Urinary bladder (tissue), 4 donors: Measurements from ENCODE around the gene NOVA2. TPM values are rescaled to one million over a fixed set of nuclear protein-coding genes. Genes with fewer than 3 reads are reported as not detected.
A peak's percentile ranks its signal among the peaks of the same experiment; 100 is the strongest.

ENCODE experiments used
- DNase-seq: peaks from one replicate; pipeline ENCODE4 v3.0.0-alpha.2; 2015; ENCODE audit errors: extremely low spot score
- H3K27ac ChIP-seq: one replicate; pipeline ENCODE4 v1.5.1; 2013; ENCODE audit warnings: low read depth, mild to moderate bottlenecking, moderate library complexity
- H3K36me3 ChIP-seq: one replicate; pipeline ENCODE4 v1.6.1; 2013; ENCODE audit warnings: mild to moderate bottlenecking, moderate library complexity; ENCODE audit not compliant: insufficient read depth
- H3K4me1 ChIP-seq: one replicate; pipeline ENCODE4 v1.6.1; 2013; ENCODE audit warnings: mild to moderate bottlenecking, moderate library complexity; ENCODE audit not compliant: insufficient read depth
- H3K4me3 ChIP-seq: one replicate; pipeline ENCODE4 v1.5.1; 2013; ENCODE audit warnings: low read depth, low read length
- WGBS: extraction: QIAGEN DNeasy Blood & Tissue Kit; methylation state at CpG from one replicate; pipeline ENCODE4 v1.1.7; 2013; 5-methylcytosine and 5-hydroxymethylcytosine counted together
- polyA plus RNA-seq: library from polyadenylated mRNA; stranded (reverse); fragments of 200-250 nt; gene quantifications from one replicate; pipeline ENCODE4 v1.2.3, GENCODE V29; 2013
- total RNA-seq: library from RNA; depleted of rRNA; stranded (reverse); fragments of >200 nt; gene quantifications from one replicate; pipeline ENCODE4 v1.2.3, GENCODE V29; 2014
- donor health status: healthy with polysubstance abuse.
- donor health status: healthy.

The NOVA2 gene
- total and polyA plus RNA-seq, 2 donors, result 1.2 to 2.2 TPM

- H3K4me1 ChIP-seq, result no peaks in the 10 kb centered on the region
- H3K4me3 ChIP-seq, result no peak overlapping the region
- 86% methylated on average over 12 of the region's 12 CpGs for WGBS
- no peak overlapping the region for H3K27ac ChIP-seq
- no peak for DNase-seq
- no peaks in the 10 kb centered on the region for H3K36me3 ChIP-seq
Observed at GRCh38 chr19:45990113-45990728, 16.6 kb upstream of the NOVA2 start.

GRCh38 chr19:45985321-45985720, 11.7 kb upstream of the NOVA2 start:
- Histone ChIP-seq H3K4me1 (no peaks in the 10 kb centered on the region), H3K4me3 (no peak overlapping the region), H3K36me3 (no peaks in the 10 kb centered on the region), H3K27ac (no peak overlapping the region)
- 74% methylated on average over 7 of the region's 7 CpGs for WGBS
- no peak for DNase-seq

- WGBS, result 40% methylated on average over 2 of the region's 2 CpGs
- Histone ChIP-seq H3K36me3 (no peaks in the 10 kb centered on the region), H3K4me1 (no peaks in the 10 kb centered on the region), H3K4me3 (no peak overlapping the region), H3K27ac (no peak overlapping the region)
- no peak for DNase-seq
Observed at GRCh38 chr19:45981350-45981749, 7.7 kb upstream of the NOVA2 start.

- Histone ChIP-seq H3K4me1 (no peaks in the 10 kb centered on the region), H3K36me3 (no peaks in the 10 kb centered on the region), H3K27ac (no peak overlapping the region), H3K4me3 (no peak overlapping the region)
- no peak for DNase-seq
- WGBS, result 70% methylated on average over 7 of the region's 7 CpGs
Observed at GRCh38 chr19:45978156-45978555, 4.5 kb upstream of the NOVA2 start.

DNA sequence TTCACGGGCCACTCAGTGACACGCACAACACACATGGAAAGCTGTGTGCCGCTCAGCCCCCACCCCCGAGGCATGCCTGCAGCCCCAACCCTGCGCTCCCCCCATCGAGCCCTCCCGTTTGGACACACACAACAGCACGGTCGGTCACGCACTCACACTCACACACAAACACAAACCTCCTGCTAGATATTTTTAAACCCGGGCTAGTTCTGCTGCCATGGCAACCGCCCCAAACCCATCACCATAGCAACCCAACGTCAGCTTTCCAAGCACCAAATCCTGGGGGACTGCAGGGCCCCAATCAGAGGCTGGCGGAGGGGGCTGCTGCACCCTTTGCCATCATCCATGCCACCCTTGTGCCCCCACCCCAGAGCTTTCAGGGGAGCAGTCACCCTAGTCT, 2.5 kb upstream of the NOVA2 start:
- no peak for DNase-seq
- Histone ChIP-seq H3K4me1 (no peaks in the 10 kb centered on the region), H3K4me3 (no peak overlapping the region), H3K27ac (no peak overlapping the region), H3K36me3 (no peaks in the 10 kb centered on the region)
- WGBS, result 26% methylated on average over 14 of the region's 14 CpGs

- DNase-seq, result no peak
- Histone ChIP-seq H3K4me1 (no peaks in the 10 kb centered on the region), H3K36me3 (no peaks in the 10 kb centered on the region), H3K27ac (no peak overlapping the region), H3K4me3 (no peak overlapping the region)
- 65% methylated on average over 11 of the region's 11 CpGs for WGBS
Observed at GRCh38 chr19:45975306-45976070, 1.8 kb upstream of the NOVA2 start.

DNA sequence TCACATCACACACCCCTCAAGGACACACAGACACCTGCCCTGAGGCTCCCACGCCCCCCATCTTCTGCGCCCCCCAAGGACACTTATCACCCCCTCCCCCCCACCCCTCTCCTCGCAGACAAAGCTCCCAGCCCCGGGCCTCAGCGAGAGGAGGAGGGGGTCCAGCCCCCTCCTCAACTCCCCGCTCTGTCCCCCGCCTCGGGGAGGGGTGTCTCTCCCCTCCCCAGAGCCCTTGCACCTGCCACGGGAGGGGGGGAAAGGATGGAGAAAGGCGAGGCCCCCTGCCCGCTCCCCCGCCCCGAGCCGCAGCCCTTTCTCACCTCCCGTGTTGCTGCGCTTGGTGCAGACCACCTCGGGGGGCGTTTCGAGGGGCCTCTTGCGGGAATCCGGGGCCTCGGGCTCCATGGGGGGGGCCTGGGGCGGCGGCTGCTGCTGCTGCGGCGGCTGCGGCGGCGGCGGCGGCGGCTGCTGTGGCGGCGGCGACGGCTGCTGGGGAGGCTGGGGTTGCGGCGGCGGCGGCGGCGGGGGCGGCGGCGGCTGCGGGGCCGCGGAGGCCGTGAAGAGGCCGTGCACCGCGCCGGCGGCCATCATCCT, 621 bp downstream of the NOVA2 start:
- WGBS, result 1% methylated on average over 42 of the region's 54 CpGs
- DNase-seq, result no peak
- no peak overlapping the region for H3K27ac ChIP-seq

DNA sequence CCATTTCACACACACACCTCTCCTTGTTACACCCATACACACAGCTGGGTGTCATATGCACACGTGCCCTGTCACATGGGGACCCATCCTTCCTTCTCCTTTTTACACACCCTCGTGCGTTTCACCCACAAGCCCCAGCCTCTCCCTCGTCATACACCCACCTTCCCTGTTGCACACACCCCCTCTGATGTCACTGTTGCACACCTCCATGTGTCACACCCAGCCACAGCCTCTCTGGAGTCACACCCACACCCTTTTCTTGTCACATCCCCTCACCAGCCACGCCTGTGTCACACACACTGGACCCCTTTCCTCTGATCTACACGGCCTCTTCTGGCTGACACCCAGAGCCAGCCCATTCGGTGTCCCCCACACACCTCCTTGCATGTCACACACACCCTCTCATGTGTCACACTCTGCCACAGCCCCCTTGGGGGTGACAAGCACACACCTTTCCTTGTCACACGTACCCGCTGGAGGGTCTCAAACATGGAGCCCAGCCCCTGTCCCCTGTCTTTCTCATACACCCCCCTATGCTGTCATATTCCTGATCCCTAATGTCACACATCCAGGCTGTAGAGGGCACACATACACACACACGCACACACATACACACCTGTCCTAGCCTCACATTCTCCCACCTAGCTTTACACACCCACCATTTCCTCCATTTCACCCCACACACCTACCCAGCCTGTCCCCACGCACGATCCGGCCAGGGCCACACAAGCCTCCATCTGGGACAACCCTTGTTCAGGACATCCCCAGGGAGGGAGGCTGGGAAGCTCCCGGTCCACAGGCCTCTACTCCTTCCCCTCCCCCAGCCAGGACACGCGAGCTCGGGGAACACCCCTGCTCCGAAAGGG, 1.4 kb downstream of the NOVA2 start:
- Histone ChIP-seq H3K27ac (no peak overlapping the region), H3K4me1 (no peaks in the 10 kb centered on the region), H3K4me3 (peak overlapping the region; percentile 39), H3K36me3 (no peaks in the 10 kb centered on the region)
- 22% methylated on average over 18 of the region's 18 CpGs for WGBS
- DNase-seq, result no peak

More for the DNA sequence above, 621 bp downstream of the NOVA2 start:
- peak overlapping the region; percentile 39 for H3K4me3 ChIP-seq
- H3K36me3 ChIP-seq, result no peaks in the 10 kb centered on the region
- no peaks in the 10 kb centered on the region for H3K4me1 ChIP-seq

- no peak overlapping the region for H3K27ac ChIP-seq
- H3K4me3 ChIP-seq, result no peak overlapping the region
- WGBS, result 10% methylated on average over 11 of the region's 11 CpGs
- H3K36me3 ChIP-seq, result no peaks in the 10 kb centered on the region
- DNase-seq, result no peak
- H3K4me1 ChIP-seq, result no peaks in the 10 kb centered on the region
Observed at GRCh38 chr19:45971260-45971902, 2.3 kb downstream of the NOVA2 start.

DNA sequence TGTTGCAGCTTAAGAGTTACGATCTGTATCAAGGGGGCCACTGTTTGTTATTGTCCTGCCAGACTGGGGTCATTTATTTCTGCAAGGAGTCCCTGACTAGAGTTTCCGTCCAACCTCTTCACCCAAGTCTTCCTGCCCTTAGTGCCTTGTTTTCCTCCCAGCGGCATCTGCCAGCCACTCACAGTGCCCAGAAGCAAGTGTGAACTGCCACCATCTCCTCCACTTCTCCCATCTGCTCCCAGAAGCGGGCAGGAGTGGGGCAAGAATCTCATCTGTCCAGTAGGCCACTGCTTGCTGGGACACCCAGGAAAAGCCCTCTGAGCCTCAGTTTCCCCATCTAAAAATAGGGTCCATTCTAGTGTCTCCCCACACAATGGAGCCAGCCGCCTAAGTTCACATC, 4.0 kb downstream of the NOVA2 start:
- 72% methylated on average over 5 of the region's 5 CpGs for WGBS
- no peak overlapping the region for H3K27ac ChIP-seq
- no peaks in the 10 kb centered on the region for H3K4me1 ChIP-seq
- H3K4me3 ChIP-seq, result no peak overlapping the region
- no peak for DNase-seq
- H3K36me3 ChIP-seq, result no peaks in the 10 kb centered on the region

DNA sequence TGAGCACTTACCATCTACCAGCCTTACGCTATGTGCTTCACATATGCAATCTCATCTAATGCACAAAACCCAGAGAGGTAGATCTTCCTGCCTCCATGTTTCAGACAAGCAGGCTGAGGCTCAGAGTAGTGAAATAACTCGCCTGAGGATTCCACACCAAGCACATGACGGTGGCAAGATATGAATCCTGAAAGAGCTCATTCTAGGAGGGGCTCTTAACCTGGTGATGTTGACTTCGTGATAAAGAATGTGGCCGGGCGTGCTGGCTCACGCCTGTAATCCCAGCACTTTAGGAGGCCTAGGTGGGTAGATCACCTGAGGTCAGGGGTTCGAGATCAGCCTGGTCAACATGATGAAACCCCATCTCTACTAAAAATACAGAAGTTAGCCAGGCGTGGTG, 5.0 kb downstream of the NOVA2 start:
- Histone ChIP-seq H3K4me1 (no peaks in the 10 kb centered on the region), H3K4me3 (no peak overlapping the region), H3K27ac (no peak overlapping the region), H3K36me3 (no peaks in the 10 kb centered on the region)
- no peak for DNase-seq
- 77% methylated on average over 9 of the region's 9 CpGs for WGBS

GRCh38 chr19:45967246-45967645, 6.4 kb downstream of the NOVA2 start:
- Histone ChIP-seq H3K4me3 (no peak overlapping the region), H3K4me1 (no peaks in the 10 kb centered on the region), H3K36me3 (no peaks in the 10 kb centered on the region), H3K27ac (no peak overlapping the region)
- WGBS, result 64% methylated on average over 7 of the region's 7 CpGs
- no peak for DNase-seq

DNA sequence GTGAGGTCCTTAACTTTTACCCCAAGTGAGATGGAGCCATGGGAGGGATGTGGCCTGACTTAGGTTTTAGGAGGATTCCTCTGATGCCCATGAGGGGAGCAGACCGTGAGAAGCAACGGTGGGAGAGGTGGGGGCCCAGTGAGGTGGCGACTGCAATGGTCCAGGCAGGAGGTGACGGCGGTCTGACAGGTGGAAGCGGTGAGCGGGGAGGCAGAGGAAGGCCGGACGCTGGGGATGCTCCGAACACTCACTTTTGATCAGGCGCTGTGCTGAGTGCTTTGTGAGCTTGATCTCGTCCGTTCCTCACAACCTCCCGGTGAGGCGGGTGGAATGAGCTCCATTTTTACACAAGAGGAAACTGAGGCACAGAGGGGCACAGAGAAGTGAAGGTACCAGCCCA, 11.6 kb downstream of the NOVA2 start:
- Histone ChIP-seq H3K4me3 (no peak overlapping the region), H3K36me3 (no peaks in the 10 kb centered on the region), H3K4me1 (no peaks in the 10 kb centered on the region), H3K27ac (no peak overlapping the region)
- no peak for DNase-seq
- WGBS, result 83% methylated on average over 15 of the region's 15 CpGs
